HepG2 (cell line): ENCODE data around the gene FRAS1. TPM values are rescaled to one million over a fixed set of nuclear protein-coding genes. Genes with fewer than 3 reads are reported as not detected.
"Not testable (repeated sequence)": the region's sequence is repeated elsewhere in the genome, so short reads cannot be mapped to it uniquely, and the experiment has no call there.

Experiments used
- ATAC-seq: fragments of 200-7000 bp; cut with Tn5 transposase; 3 replicates; pipeline ENCODE4 v1.9.1; 2020; ENCODE audit warnings: mild to moderate bottlenecking, moderate library complexity
- BruUV-seq: library from RNA; stranded (reverse); fragments of 400-500 nt; replicated peaks from 2 replicates; lab custom pipeline; 2021; lab: Mats Ljungman, UMichigan
- CTCF ChIA-PET: fragments of 300-600 bp; formaldehyde crosslinking; extraction: SDS; loops from one replicate; lab custom pipeline; 2021; ENCODE audit warnings: low total read pairs, inconsistent platforms, low intra/inter-chr PET ratio; lab: Yijun Ruan, JAX
- POLR2A ChIA-PET: fragments of 350-600 bp; sonication (Branson Sonifier 250); formaldehyde crosslinking; loops from one replicate; lab custom pipeline; 2020; ENCODE audit warnings: antibody characterized with exemption, inconsistent platforms; lab: Yijun Ruan, JAX
- DNase-seq: peaks from one replicate; pipeline ENCODE4 v3.0.0-alpha.2; 2015; ENCODE audit warnings: low spot score
- FAIRE-seq: peaks from 3 replicates; lab custom pipeline; 2011; peaks lifted over from hg19 to GRCh38; lab: Jason Lieb, UNC
- H2AFZ ChIP-seq: one replicate; pipeline ENCODE4 v1.6.1; 2011; ENCODE audit warnings: low read length, inconsistent platforms
- H3K27ac ChIP-seq: fragments of 300-600 bp; 3 replicates; pipeline ENCODE4 v1.8.0; 2011; ENCODE audit warnings: mixed run types, mild to moderate bottlenecking, mixed read lengths, low read length, inconsistent platforms; ENCODE audit not compliant: insufficient read depth; ENCODE audit errors: extremely low read length
- H3K27me3 ChIP-seq, 2 experiments: fragments of 200-600 bp in 1 of 2; 2 replicates in 1 of 2; 3 replicates in 1 of 2; pipeline versions ENCODE4 v1.6.0 to v1.8.0; 2011; ENCODE audit warnings: low read length in 2 of 2, mild to moderate bottlenecking in 2 of 2, moderate library complexity in 2 of 2, inconsistent platforms in 1 of 2; ENCODE audit not compliant: insufficient read depth in 2 of 2, control insufficient read depth in 1 of 2
- H3K36me3 ChIP-seq, 2 experiments: fragments of 200-600 bp in 1 of 2; replicated peaks in 1 of 2; 2 replicates in 1 of 2; 3 replicates in 1 of 2; pipeline versions ENCODE4 v1.5.1 to v1.8.0; 2011; ENCODE audit warnings: low read length in 2 of 2, inconsistent platforms in 1 of 2; ENCODE audit not compliant: insufficient read depth in 2 of 2, control insufficient read depth in 1 of 2
- H3K4me1 ChIP-seq: 2 replicates; pipeline ENCODE4 v1.5.1; 2012; ENCODE audit warnings: low read length, inconsistent platforms; ENCODE audit not compliant: insufficient read depth
- H3K4me2 ChIP-seq: 2 replicates; pipeline ENCODE4 v1.6.0; 2011; ENCODE audit warnings: low read depth, low read length, inconsistent platforms
- H3K4me3 ChIP-seq, 3 experiments: fragments of 200-600 bp in 1 of 3; sonication (generic), shearing (Covaris generic) in 1 of 3; replicated peaks in 1 of 3; 2 replicates each; pipeline ENCODE4 v1.5.1; 2011 to 2016; ENCODE audit warnings: low read length in 3 of 3, inconsistent platforms in 2 of 3, low read depth in 2 of 3, mild to moderate bottlenecking in 2 of 3, control low read depth in 1 of 3, mixed read lengths in 1 of 3; ENCODE audit not compliant: insufficient read depth in 1 of 3
- H3K79me2 ChIP-seq: one replicate; pipeline ENCODE4 v1.6.1; 2011; ENCODE audit warnings: low read length, inconsistent platforms; ENCODE audit not compliant: insufficient read depth
- H3K9ac ChIP-seq: 2 replicates; pipeline ENCODE4 v1.6.0; 2011; ENCODE audit warnings: mild to moderate bottlenecking, low read depth, low read length, inconsistent platforms; ENCODE audit not compliant: insufficient read depth
- H3K9me3 ChIP-seq: 2 replicates; pipeline ENCODE4 v1.5.1; 2012; ENCODE audit warnings: mild to moderate bottlenecking, low read length
- H4K20me1 ChIP-seq: 2 replicates; pipeline ENCODE4 v1.6.0; 2011; ENCODE audit warnings: inconsistent platforms, mild to moderate bottlenecking, low read length, moderate library complexity; ENCODE audit not compliant: insufficient read depth
- ARHGAP35 ChIP-seq: sonication (generic); formaldehyde crosslinking; IDR thresholded peaks from 2 replicates; pipeline ENCODE4 v1.9.0; 2022; ENCODE audit warnings: mild to moderate bottlenecking, inconsistent platforms, moderate library complexity, missing genetic modification reagents, borderline replicate concordance
- ETV5 ChIP-seq: IDR thresholded peaks from 2 replicates; pipeline ENCODE4 v1.6.1; 2018; ENCODE audit warnings: missing biosample characterization, missing genetic modification reagents, inconsistent platforms, borderline replicate concordance
- GFI1 ChIP-seq: sonication (generic); formaldehyde crosslinking; IDR thresholded peaks from 2 replicates; pipeline ENCODE4 v1.5.0; 2020; ENCODE audit warnings: missing genetic modification reagents, mild to moderate bottlenecking, borderline replicate concordance
- HNRNPLL ChIP-seq: fragments of 200-400 bp; formaldehyde crosslinking; IDR thresholded peaks from 2 replicates; pipeline ENCODE4 v1.6.1; 2017; ENCODE audit warnings: mild to moderate bottlenecking, low read depth, low read length; ENCODE audit not compliant: poor library complexity, severe bottlenecking
- SALL1 ChIP-seq: sonication (generic); formaldehyde crosslinking; IDR thresholded peaks from 2 replicates; pipeline ENCODE4 v1.8.0; 2022; ENCODE audit warnings: mild to moderate bottlenecking, missing genetic modification reagents
- SRSF1 ChIP-seq: fragments of 200-400 bp; formaldehyde crosslinking; optimal IDR thresholded peaks from 2 replicates; pipeline ENCODE3; 2017; ENCODE audit warnings: mild to moderate bottlenecking, low read depth, low read length, moderate library complexity
- TARDBP ChIP-seq: sonication (generic); formaldehyde crosslinking; IDR thresholded peaks from 2 replicates; pipeline ENCODE4 v1.8.0; 2022; ENCODE audit warnings: mild to moderate bottlenecking, missing genetic modification reagents
- TMF1 ChIP-seq: sonication (generic); formaldehyde crosslinking; IDR thresholded peaks from 2 replicates; pipeline ENCODE4 v1.8.1; 2022; ENCODE audit warnings: low read depth, missing genetic modification reagents
- ZNF354B ChIP-seq: sonication (generic); formaldehyde crosslinking; IDR thresholded peaks from 2 replicates; pipeline ENCODE4 v1.8.0; 2022; ENCODE audit warnings: mild to moderate bottlenecking, missing genetic modification reagents
- ZNF451 ChIP-seq: sonication (generic); formaldehyde crosslinking; IDR thresholded peaks from 2 replicates; pipeline ENCODE4 v1.5.0; 2020; ENCODE audit warnings: mild to moderate bottlenecking, missing genetic modification reagents
- ZNF75D ChIP-seq: sonication (generic); formaldehyde crosslinking; IDR thresholded peaks from 2 replicates; pipeline ENCODE4 v1.8.1; 2023; ENCODE audit warnings: missing genetic modification reagents, mild to moderate bottlenecking, borderline replicate concordance
- WGBS: methylation state at CpG from one replicate; pipeline ENCODE4 v1.1.6; 2017; ENCODE audit warnings: low lambda C conversion rate; 5-methylcytosine and 5-hydroxymethylcytosine counted together
- in situ Hi-C: cut with HindIII; loops from 2 replicates; pipeline ENCODE4 v1.10.0; 2017; ENCODE audit warnings: low pct_unique_long_range_greater_than_20kb; ENCODE audit not compliant: extremely low pct_ligation_motif_present
- intact Hi-C: fragments of 100-400 bp; cut with micrococcal nuclease; formaldehyde crosslinking; loops from one replicate; pipeline ENCODE4 v1.10.0; 2022; ENCODE audit not compliant: unreplicated experiment
- polyA plus RNA-seq, 8 experiments: library from polyadenylated mRNA; depleted of rRNA in 3 of 8; stranded (reverse) in 7 of 8; unstranded in 1 of 8; fragments of >200 nt; fragmentation: Illumina TruSeq in 4 of 8; extraction: Trizol in 4 of 8; gene quantifications; 2 replicates each; pipeline versions ENCODE4 v1.2.1 to v1.2.3, GENCODE V29; 2011 to 2016; ENCODE audit warnings: low read depth in 4 of 8, missing spikeins in 1 of 8, mixed read lengths in 1 of 8; ENCODE audit not compliant: insufficient read depth in 1 of 8
- total RNA-seq, 5 experiments: library from RNA; depleted of rRNA; stranded (reverse); fragments of >200 nt; fragmentation: Illumina TruSeq; extraction: Trizol; gene quantifications; 2 replicates each; pipeline ENCODE4 v1.2.3, GENCODE V29; 2016; ENCODE audit warnings: low read depth in 1 of 5
- TF ChIP-seq, protein P1 (sequence below): sonication (generic); formaldehyde crosslinking; IDR thresholded peaks from 2 replicates; pipeline ENCODE4 v1.5.0; 2020; ENCODE audit warnings: missing genetic modification reagents, mild to moderate bottlenecking, borderline replicate concordance

The FRAS1 gene
- total and polyA plus RNA-seq, 2 of the 13 experiments (the other 11 are each of a cell fraction or from before 2014, with no cell fraction given) = 22.5 to 31.6 TPM

DNA sequence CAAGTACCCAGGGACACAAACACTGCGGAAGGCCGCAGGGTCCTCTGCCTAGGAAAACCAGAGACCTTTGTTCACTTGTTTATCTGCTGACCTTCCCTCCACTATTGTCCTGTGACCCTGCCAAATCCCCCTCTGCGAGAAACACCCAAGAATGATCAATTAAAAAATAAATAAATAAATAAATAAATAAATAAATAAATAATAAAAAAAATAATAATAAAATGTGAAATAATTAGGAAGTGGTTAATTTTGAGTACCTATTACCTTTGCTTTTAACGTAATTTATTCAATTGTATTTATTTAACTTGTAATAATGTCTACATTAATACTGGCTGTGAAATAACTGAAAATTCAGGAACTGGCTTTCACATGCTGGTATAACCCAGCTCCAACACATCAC is 491.8 kb downstream of the FRAS1 start:
- H3K9ac ChIP-seq, H3K36me3 ChIP-seq, H3K79me2 ChIP-seq, H3K4me2 ChIP-seq, H3K27ac ChIP-seq, BruUV-seq, H3K4me3 ChIP-seq, FAIRE-seq, H2AFZ ChIP-seq, in situ Hi-C loops, ATAC-seq, POLR2A ChIA-PET, DNase-seq, intact Hi-C loops, H3K9me3 ChIP-seq, H4K20me1 ChIP-seq, CTCF ChIA-PET: not testable (repeated sequence)
- 51% methylated on average over 2 of the region's 4 CpGs for WGBS
- peaks cover 0 to 13% of the 10 kb centered on the region in 2 experiments; a peak in 2 of 5 replicates for H3K27me3 ChIP-seq
- H3K4me1 ChIP-seq = peaks cover 28% of the 10 kb centered on the region

DNA sequence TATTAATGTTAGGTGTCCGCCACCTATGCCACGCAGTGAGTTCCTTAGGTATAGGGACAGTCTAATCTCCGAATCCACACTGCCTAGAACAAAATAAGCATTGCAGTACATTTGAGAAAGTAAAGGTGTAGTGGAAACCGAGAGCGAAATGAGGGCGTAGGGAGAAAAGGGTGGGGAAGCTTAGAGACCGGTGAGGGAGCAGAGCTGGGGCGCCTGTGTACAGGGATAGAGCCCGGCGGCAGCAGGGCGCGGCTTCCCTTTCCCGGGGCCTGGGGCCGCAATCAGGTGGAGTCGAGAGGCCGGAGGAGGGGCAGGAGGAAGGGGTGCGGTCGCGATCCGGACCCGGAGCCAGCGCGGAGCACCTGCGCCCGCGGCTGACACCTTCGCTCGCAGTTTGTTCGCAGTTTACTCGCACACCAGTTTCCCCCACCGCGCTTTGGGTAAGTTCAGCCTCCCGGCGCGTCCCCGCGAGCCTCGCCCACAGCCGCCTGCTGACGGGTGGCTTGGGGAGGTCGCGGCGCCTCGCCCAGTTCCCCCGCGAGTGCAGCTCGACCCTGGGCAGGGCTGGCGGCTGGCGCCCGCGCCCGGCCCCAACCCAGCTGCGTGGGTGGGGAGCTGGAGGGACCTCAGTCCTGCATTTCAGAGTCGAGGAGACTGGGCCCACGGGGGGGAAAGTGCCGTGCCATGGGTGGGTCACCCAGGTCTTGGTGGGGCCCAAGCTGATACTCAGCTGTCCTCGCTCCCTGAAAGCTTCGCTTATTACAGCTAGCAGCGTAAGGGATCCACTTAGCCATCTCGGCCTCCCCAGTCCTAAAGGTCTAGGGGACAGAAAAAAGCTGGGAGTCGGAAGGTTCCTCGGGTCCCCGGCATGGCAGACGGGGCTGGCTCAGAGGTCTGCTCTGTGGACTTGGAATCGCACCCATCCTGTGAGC is 494.6 kb downstream of the FRAS1 start, which contains the start of gene ANXA3:
Gene ANXA3, plus strand, starts transcription at position 351 of the 932 bp plus-strand sequence. CDS start 2,704 bp downstream, outside the sequence.
- CTCF ChIA-PET = no interaction called here
- H3K36me3 ChIP-seq = no peaks in the 10 kb centered on the region
- TSS peak; percentile 78 for BruUV-seq
- H3K9ac ChIP-seq = peak within 1 kb of the TSS; percentile 58
- POLR2A ChIA-PET = interaction anchor here (0.6 kb wide), 1 partner anchor 13 kb away, joined by 3 read pairs; no protein-coding TSS in a partner anchor
- in situ Hi-C loops = no loop called here
- ATAC-seq (peak; percentile 91), DNase-seq (no peak), FAIRE-seq (no peak)
- H3K27ac ChIP-seq = no peak within 1 kb of the TSS
- H4K20me1 ChIP-seq = no peaks in the 10 kb centered on the region
- H3K9me3 ChIP-seq = no peaks in the 10 kb centered on the region
- H3K4me2 ChIP-seq = peak within 1 kb of the TSS; percentile 72
- peaks cover 0 to 13% of the 10 kb centered on the region in 2 experiments; a peak in 2 of 5 replicates for H3K27me3 ChIP-seq
- peak within 1 kb of the TSS; percentile 22 for H2AFZ ChIP-seq
- peaks cover 29% of the 10 kb centered on the region for H3K4me1 ChIP-seq
- WGBS = 6% methylated on average over 30 of the region's 65 CpGs
- H3K4me3 ChIP-seq = peak within 1 kb of the TSS; percentile 68 to 82 (median 70)
- H3K79me2 ChIP-seq = no peaks in the 10 kb centered on the region
- intact Hi-C loops = no loop called here
- TF ChIP-seq ARHGAP35 (CRISPR knock-in tag) (0 out of 2 replicates have a peak, but pooled peaks have one; percentile 57), SALL1 (peak; percentile 38), ETV5 (CRISPR knock-in tag) (no peak), TARDBP (0 out of 2 replicates have a peak, but pooled peaks have one; percentile 29), SRSF1 (peak; percentile 55), TMF1 (CRISPR knock-in tag) (0 out of 2 replicates have a peak, but pooled peaks have one; percentile 27), ZNF75D (CRISPR knock-in tag) (no peak), HNRNPLL (peak; percentile 59), ZNF451 (peak; percentile 49; the same call in 1 of the 2 replicates), ZNF354B (CRISPR knock-in tag) (0 out of 2 replicates have a peak, but pooled peaks have one; percentile 61), GFI1 (0 out of 2 replicates have a peak, but pooled peaks have one; percentile 13)
- TF ChIP-seq, protein P1, sequence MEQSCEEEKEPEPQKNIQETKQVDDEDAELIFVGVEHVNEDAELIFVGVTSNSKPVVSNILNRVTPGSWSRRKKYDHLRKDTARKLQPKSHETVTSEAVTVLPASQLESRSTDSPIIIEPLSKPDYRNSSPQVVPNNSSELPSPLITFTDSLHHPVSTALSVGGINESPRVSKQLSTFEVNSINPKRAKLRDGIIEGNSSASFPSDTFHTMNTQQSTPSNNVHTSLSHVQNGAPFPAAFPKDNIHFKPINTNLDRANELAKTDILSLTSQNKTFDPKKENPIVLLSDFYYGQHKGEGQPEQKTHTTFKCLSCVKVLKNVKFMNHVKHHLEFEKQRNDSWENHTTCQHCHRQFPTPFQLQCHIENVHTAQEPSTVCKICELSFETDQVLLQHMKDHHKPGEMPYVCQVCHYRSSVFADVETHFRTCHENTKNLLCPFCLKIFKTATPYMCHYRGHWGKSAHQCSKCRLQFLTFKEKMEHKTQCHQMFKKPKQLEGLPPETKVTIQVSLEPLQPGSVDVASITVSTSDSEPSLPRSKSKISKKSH (CRISPR knock-in tag) = peak; percentile 42; the same call in 1 of the 2 replicates
